CD4-positive, alpha-beta T cell treated with Interleukin-2 at 100 ng/mL for 4 hours (primary cell): ENCODE data around the gene D2HGDH.
A peak's percentile ranks its signal among the peaks of the same experiment; 100 is the strongest.
"Not testable (repeated sequence)": the region's sequence is repeated elsewhere in the genome, so short reads cannot be mapped to it uniquely, and the experiment has no call there.

ENCODE experiments used
- DNase-seq: peaks from one replicate; pipeline ENCODE4 v3.0.0-alpha.2; 2020; ENCODE audit warnings: low spot score

The D2HGDH gene

DNA sequence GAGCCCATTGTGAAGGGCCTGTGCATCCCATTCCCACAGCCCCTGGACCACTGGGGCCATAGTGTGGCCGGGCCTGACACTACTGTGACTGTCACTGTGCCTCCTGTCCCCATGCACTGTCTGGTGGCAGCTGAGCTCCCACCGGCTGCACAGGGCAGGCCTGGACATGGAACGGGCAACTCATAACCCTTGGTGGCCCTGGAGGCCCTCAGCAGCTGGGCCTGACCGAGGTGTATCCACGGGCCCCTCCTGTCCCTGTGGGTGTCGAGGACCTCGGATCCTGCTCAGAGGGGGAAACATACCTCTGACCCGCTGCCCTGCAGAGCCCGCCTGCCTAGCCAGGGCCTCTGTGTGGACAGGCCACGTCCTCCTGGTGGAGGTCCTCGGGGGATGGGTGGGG, 34.4 kb downstream of the D2HGDH start:
- DNase-seq: no peak

GRCh38 chr2:241769819-241770184, 35.4 kb downstream of the D2HGDH start:
- no peak for DNase-seq

GRCh38 chr2:241770185-241770935, 35.9 kb downstream of the D2HGDH start:
- no peak for DNase-seq

GRCh38 chr2:241770936-241771285, 36.5 kb downstream of the D2HGDH start:
- no peak for DNase-seq

DNA sequence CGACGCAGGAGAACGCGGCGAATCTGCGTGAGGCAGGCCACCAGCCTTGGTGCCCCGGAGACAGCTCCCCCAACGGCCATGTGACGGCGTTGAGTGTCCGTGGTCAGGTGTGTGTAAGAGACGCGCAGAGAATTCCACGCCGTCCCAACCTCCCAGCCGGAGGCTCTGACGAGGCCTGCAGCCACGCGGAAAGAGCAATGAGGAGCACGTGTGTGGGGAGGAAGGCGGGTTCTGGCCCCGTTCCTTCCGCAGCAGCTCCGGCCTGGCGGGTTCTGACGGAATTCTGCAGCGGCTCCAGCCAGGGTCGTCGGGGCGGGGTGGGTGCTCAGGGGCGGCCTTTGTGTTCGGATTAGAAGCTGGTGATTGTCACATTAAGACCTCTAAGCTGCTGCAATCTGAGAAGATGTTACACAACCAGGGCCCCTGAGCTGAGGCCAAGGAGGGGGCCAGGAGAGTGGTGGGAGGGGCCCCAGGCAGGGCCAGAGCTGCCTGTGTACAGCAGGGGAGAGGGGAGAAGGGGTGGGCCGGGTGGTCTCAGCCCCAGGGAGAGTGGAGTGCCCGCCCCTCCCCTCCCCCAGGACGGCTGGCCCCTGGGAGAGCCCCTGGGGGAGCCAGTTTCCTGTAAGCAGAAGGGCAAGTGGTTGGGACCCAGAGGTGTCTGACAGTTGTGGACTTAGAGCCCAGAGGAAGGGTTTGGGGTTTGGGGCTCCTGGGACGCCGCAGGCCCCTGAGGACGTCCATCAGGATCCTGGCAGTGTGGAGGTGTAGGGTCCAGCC, 37.0 kb downstream of the D2HGDH start:
- no peak for DNase-seq

GRCh38 chr2:241772063-241772499, 37.7 kb downstream of the D2HGDH start:
- DNase-seq: peak; percentile 47

DNA sequence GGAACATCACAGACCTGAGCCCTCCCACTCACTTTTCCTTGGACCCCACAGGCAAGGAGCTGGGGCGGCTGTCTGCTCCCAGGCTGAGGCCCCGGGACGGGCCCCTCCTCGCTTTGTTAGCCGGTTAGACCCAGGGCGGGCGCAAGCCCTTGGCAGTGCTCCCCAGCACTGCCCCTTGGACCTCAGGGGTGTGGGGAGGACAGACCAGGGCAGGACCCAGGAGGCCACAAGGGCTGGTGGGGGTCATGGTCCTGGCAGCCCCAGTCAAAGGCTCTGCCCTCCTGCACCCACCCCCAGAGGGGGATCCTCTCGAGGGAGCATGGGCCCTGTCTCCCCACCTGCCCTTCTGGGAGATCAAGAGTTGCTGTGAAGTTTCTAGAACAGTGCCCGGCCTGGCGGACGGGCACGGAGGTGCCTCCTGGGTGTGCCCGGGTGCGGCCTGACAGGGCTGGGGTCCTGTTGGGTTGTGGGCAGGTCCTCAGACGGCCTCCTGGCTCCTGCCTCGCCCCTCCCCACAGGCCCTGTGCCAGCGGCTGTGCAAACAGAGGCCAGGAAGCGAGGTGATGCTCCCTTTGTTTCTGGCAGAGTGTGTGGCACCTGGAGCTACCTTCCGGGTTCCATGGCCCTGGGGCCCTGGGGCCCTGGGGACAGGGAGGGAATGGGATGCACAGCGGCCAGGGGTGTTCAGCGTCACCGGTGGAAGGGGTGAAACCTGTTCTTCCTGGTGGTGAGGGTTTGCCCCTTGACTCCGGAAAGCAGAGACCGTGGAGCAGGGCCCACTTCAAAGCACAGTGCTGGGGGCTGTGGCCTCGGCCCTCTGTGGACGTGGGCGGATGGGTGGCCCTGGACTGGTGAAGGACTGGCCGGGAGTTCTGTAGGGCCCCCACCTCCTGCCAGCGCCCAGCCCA, 39.3 kb downstream of the D2HGDH start:
- DNase-seq: no peak

DNA sequence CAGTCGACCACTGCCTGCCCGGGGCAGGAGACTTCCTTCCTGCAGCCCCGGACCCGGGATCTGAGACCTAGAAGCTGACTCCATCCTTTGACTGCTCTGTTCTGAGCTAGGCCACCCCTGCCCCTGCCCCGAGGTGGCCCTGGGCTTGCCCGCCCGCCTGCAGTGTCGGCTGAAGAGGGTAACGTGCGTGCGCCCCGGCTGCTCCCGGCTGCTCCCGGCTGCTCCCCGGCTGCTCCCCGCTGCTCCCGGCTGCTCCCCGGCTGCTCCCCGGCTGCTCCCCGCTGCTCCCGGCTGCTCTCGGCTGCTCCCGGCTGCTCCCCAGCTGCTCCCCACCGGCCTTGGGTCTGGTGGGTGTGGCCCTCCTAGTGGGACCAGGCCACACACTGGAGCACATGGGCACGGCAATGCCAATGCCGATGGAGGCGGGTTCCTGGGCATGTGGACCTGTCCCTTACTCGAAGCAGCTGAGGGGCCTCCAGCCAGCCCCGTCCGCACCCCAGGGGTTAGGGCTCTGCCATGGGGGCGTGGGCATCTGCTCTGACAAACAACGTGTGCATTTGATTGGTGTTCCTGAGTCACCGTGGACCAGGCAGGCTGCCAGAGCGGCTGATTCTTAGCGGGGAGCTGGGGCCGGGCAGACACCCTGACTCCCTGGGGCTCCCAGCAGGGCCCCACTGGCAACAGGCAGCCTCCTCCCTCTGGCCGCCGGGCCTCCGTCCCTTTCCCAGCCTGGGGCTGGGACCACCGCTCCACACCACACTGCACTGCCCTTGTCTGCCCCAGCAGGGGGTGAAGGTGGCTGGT, 40.2 kb downstream of the D2HGDH start:
- no peak for DNase-seq

DNA sequence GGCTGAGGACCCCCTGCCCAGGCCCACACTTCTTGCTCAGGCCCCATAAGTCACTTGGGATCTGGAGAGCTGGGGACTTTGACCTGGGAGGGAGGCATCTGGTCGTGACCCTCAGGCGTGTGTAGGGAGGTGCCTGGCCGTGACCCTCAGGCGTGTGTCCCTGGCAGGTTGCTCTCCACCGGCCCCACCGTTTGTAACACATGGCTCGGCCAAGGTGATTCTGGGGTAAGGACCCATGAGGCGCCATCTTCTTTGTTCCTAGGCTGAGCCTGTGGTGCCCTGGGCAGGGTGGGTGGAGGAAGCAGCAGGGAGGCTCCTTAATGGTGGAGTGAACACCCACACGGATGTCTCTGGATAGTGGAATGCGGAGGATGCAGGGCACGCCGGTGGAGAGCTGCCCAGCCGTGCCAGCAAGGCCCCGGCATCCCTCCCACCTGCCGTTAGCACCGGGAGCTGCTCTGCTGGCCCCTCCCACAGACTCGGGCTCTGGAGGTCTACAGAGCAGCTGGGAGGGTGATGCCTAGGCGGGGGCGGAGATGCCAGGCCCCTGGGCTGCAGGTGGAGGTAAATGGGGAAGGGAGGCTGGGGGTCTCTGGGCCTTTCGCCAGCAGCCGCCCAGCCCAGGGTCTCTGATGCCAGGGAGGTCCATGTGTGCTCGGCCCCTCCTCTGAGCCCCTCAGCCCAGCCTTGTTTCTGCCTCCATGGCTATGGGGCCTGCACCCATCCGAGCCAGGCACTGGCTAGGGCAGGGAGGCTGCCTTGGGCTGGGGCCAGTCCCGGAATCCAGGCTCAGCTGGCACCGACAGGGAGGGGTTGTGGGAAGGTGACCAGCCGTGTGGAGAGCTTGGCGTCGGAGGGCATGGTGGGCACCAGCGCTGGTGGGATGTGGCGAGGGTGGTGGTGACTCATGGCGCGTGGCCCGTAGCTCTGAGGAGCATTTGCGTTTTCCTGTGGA, 41.1 kb downstream of the D2HGDH start:
- no peak for DNase-seq

GRCh38 chr2:241776336-241777169, 42.1 kb downstream of the D2HGDH start, which contains the start of gene GAL3ST2:
TSS of gene GAL3ST2 (plus strand) at chr2:241776822. CDS start at chr2:241776956, 134 bp downstream.
- no peak for DNase-seq

GRCh38 chr2:241777170-241777685, 42.8 kb downstream of the D2HGDH start:
- DNase-seq: no peak

DNA sequence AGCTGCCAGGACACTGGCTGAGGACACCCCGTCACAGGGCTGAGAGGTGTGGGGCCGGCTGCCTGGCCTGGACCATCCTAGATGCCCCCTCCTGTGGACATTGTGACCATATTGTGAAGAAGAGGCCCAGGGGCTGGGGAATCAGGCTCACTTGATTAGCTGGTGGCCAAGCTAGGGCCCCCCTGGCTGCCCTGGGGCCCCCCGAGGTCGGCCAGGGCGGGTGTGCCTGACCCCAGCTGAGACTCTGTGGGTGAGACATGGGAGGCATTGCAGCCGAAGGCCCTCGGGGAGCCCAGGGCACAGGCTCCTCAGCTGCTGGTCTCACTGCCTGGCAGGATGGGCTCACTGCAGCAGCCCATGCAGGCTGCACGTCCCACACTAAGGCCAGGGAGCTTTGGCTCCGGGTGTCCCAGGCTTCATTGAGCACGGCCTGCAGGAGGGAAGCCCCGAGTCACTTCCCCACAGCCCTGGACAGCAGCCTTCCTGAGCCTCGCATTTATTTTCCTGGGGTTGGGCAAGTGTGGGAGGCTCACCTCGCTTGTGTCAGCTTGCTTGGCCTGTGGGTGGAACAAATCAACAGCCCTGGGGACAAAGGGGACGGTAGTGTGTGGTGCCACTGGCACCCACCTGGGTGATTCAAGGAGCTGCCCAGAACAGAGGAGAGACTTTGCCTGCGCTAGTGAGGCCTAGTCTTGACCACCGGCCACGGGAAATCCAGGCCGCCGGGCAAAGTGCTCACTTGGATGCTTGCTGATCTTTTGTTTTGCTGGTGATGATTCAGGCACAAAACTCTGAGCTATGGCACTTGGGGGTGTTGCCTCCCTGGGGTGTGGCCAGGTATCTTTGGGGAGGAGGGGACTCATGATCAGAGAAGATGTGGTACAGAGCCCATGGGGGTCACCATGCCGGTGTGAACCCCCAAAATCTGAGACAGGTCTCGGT, 43.5 kb downstream of the D2HGDH start:
- no peak for DNase-seq

GRCh38 chr2:241780939-241781569, 46.6 kb downstream of the D2HGDH start:
- no peak for DNase-seq

DNA sequence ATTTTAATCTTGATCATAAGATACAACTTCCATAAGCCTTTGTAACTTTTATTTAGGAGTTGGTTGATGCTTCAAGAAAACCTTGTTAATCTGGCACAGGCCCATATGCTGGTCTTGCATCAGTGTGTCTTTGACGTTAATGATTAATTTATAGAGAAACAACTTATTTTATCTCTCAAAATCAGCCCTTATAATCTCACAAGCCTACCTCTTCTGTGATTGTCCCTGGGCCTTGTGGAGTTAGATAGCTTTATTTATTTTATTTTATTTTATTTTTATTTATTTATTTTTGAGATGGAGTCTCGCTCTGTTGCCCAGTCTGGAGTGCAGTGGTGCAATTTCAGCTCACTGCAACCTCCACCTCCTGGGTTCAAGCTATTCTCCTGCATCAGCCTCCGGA, 47.6 kb downstream of the D2HGDH start:
- DNase-seq: not testable (repeated sequence)

- no peak for DNase-seq
Measured at GRCh38 chr2:241788135-241788534, 53.7 kb downstream of the D2HGDH start.

- DNase-seq: peak; percentile 43
Measured at GRCh38 chr2:241788572-241788971, 54.1 kb downstream of the D2HGDH start.

DNA sequence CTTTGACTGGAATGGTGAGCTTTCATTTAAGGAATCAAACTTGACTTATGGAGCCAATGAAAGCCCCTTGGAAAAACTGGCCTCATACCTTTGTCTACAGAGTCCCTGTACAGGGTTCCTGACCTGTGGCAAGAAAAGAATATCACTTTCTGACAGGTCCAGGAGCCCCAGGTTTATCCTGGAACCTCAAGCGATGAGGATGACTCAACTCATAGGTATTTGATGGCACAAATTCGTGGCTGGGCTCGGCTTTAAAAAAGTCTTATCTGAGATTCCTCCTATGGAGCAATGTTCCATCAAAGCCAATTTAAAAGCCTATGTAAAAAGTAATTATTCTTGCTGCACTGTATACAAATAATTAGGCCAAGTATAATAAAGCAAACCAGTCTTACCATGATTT, 57.0 kb downstream of the D2HGDH start:
- not testable (repeated sequence) for DNase-seq

- no peak for DNase-seq
Measured at GRCh38 chr2:241793385-241793784, 59.0 kb downstream of the D2HGDH start.
